PC-3 (cell line): ENCODE data around the gene CPN2. TPM values are rescaled to one million over a fixed set of nuclear protein-coding genes. Genes with fewer than 3 reads are reported as not detected.

Source experiments
- ATAC-seq: fragments of 200-7000 bp; cut with Tn5 transposase; 2 replicates; pipeline ENCODE4 v1.9.1; 2020; ENCODE audit warnings: mild to moderate bottlenecking, moderate library complexity
- BruUV-seq: library from RNA; stranded (reverse); fragments of 400-500 nt; replicated peaks from 2 replicates; lab custom pipeline; 2021; lab: Mats Ljungman, UMichigan
- CTCF ChIA-PET: fragments of 300-600 bp; sonication (Branson Sonifier 250); formaldehyde crosslinking; loops from one replicate; lab custom pipeline; 2022; ENCODE audit warnings: antibody characterized with exemption; lab: Charles Lee
- POLR2A ChIA-PET: fragments of 300-600 bp; sonication (Branson Sonifier 250); formaldehyde crosslinking; loops from one replicate; lab custom pipeline; 2022; ENCODE audit warnings: antibody characterized with exemption; ENCODE audit not compliant: unreplicated experiment; lab: Charles Lee
- DNase-seq: peaks from one replicate; pipeline ENCODE4 v3.0.0-alpha.2; 2015
- H2AFZ ChIP-seq: fragments of 300-600 bp; sonication (generic); 2 replicates; pipeline ENCODE4 v1.6.0; 2016; ENCODE audit warnings: antibody characterized with exemption, low read length
- H3F3A ChIP-seq: fragments of 300-600 bp; sonication (generic); one replicate; pipeline ENCODE4 v1.6.0; 2017; ENCODE audit warnings: antibody characterized with exemption, low read length, control low read depth, mild to moderate bottlenecking; ENCODE audit not compliant: unreplicated experiment
- H3K27ac ChIP-seq: fragments of 300-600 bp; sonication (generic); 2 replicates; pipeline ENCODE4 v1.5.1; 2016; ENCODE audit warnings: mild to moderate bottlenecking, low read length
- H3K27me3 ChIP-seq: fragments of 300-600 bp; sonication (generic); 2 replicates; pipeline ENCODE4 v1.6.1; 2016; ENCODE audit warnings: low read length, mixed read lengths
- H3K36me3 ChIP-seq: fragments of 300-600 bp; sonication (generic); 2 replicates; pipeline ENCODE4 v1.6.1; 2016; ENCODE audit warnings: low read depth, mixed run types, low read length, mixed read lengths
- H3K4me1 ChIP-seq: fragments of 300-600 bp; sonication (generic); 2 replicates; pipeline ENCODE4 v1.5.1; 2016; ENCODE audit warnings: low read length; ENCODE audit not compliant: insufficient read depth
- H3K4me2 ChIP-seq: fragments of 300-600 bp; sonication (generic); 2 replicates; pipeline ENCODE4 v1.6.0; 2016; ENCODE audit warnings: low read length
- H3K4me3 ChIP-seq: fragments of 300-600 bp; sonication (generic); 2 replicates; pipeline ENCODE4 v1.5.1; 2016; ENCODE audit warnings: mild to moderate bottlenecking, low read length, mixed read lengths
- H3K79me2 ChIP-seq: fragments of 300-600 bp; sonication (generic); 2 replicates; pipeline ENCODE4 v1.6.1; 2017; ENCODE audit warnings: low read length, mixed read lengths
- H3K9ac ChIP-seq: fragments of 300-600 bp; sonication (generic); 2 replicates; pipeline ENCODE4 v1.6.0; 2016; ENCODE audit warnings: mild to moderate bottlenecking, low read length
- H3K9me2 ChIP-seq: fragments of 300-600 bp; sonication (generic); replicated peaks from 2 replicates; pipeline ENCODE4 v1.6.1; 2016; ENCODE audit warnings: mixed run types, low read length, mixed read lengths
- H3K9me3 ChIP-seq: fragments of 300-600 bp; sonication (generic); 2 replicates; pipeline ENCODE4 v1.6.1; 2016; ENCODE audit warnings: low read length, mixed read lengths
- H4K20me1 ChIP-seq: fragments of 300-600 bp; sonication (generic); 2 replicates; pipeline ENCODE4 v1.6.1; 2016; ENCODE audit warnings: low read length, mixed read lengths
- CTCF ChIP-seq: fragments of 300-600 bp; sonication (generic); conservative IDR thresholded peaks from 2 replicates; pipeline ENCODE4 v1.5.1; 2017; ENCODE audit warnings: antibody characterized with exemption, low read depth, mild to moderate bottlenecking, low read length
- EZH2 ChIP-seq: fragments of 300-600 bp; sonication (generic); IDR thresholded peaks from one replicate; pipeline ENCODE4 v1.6.1; 2017; ENCODE audit warnings: antibody characterized with exemption, mild to moderate bottlenecking, low read length; ENCODE audit not compliant: unreplicated experiment
- EZH2phosphoT487 ChIP-seq: fragments of 300-600 bp; sonication (generic); IDR thresholded peaks from 2 replicates; pipeline ENCODE4 v1.6.1; 2018; ENCODE audit warnings: mild to moderate bottlenecking, antibody characterized with exemption, low read length, borderline replicate concordance
- intact Hi-C: fragments of 100-400 bp; cut with micrococcal nuclease; formaldehyde crosslinking; loops from 2 replicates; pipeline ENCODE4 v1.9.0; 2023
- total RNA-seq: library from RNA; depleted of rRNA; stranded (reverse); fragments of >200 nt; gene quantifications from 2 replicates; pipeline ENCODE4 v1.2.3, GENCODE V29; 2014

CPN2 gene
- total RNA-seq, 1 experiment from 2014 or later: 0.07 TPM

GRCh38 chr3:194340757-194341400 lies 10.2 kb downstream of the CPN2 start:
- intact Hi-C loops: loop anchor here (5.0 kb wide), 1 partner anchor 674 kb away; no protein-coding TSS in a partner anchor
- POLR2A ChIA-PET: no interaction called here
- Histone ChIP-seq H3K27me3 (no peaks in the 10 kb centered on the region), H3K36me3 (no peaks in the 10 kb centered on the region), H3K79me2 (no peaks in the 10 kb centered on the region), H4K20me1 (no peaks in the 10 kb centered on the region), H2AFZ (no peak overlapping the region), H3K9me2 (no peaks in the 10 kb centered on the region), H3K4me3 (no peak overlapping the region), H3K4me1 (no peaks in the 10 kb centered on the region; the same call in 1 of the 2 replicates), H3F3A (no peaks in the 10 kb centered on the region), H3K4me2 (no peak overlapping the region), H3K9ac (no peak overlapping the region), H3K27ac (no peak overlapping the region), H3K9me3 (no peaks in the 10 kb centered on the region)
- BruUV-seq: no TSS peak
- DNase-seq (no peak), ATAC-seq (no peak)
- TF ChIP-seq EZH2: no peak
- TF ChIP-seq CTCF: no peak
- no peak for TF ChIP-seq EZH2phosphoT487
- CTCF ChIA-PET: interaction anchor here (0.7 kb wide), 1 partner anchor 63 kb away, joined by 3 read pairs; no protein-coding TSS in a partner anchor

- H3K27me3 ChIP-seq: no peaks in the 10 kb centered on the region
- H3K27ac ChIP-seq: no peak overlapping the region
- H3K4me3 ChIP-seq: no peak overlapping the region
- no peaks in the 10 kb centered on the region for H3F3A ChIP-seq
- H3K79me2 ChIP-seq: no peaks in the 10 kb centered on the region
- H3K4me2 ChIP-seq: no peak overlapping the region
- no peak overlapping the region for H3K9ac ChIP-seq
- no peak overlapping the region for H2AFZ ChIP-seq
- no peaks in the 10 kb centered on the region for H3K36me3 ChIP-seq
- no peaks in the 10 kb centered on the region for H3K9me2 ChIP-seq
- CTCF ChIA-PET: no interaction called here
- BruUV-seq: no TSS peak
- DNase-seq (no peak), ATAC-seq (no peak)
- intact Hi-C loops: loop anchor here (5.0 kb wide), 1 partner anchor 673 kb away; no protein-coding TSS in a partner anchor
- POLR2A ChIA-PET: no interaction called here
- TF ChIP-seq EZH2phosphoT487: no peak
- TF ChIP-seq EZH2: no peak
- no peak for TF ChIP-seq CTCF
- H3K4me1 ChIP-seq: no peaks in the 10 kb centered on the region; the same call in 1 of the 2 replicates
- H4K20me1 ChIP-seq: no peaks in the 10 kb centered on the region
- H3K9me3 ChIP-seq: no peaks in the 10 kb centered on the region
These were observed 11.3 kb downstream of the CPN2 start for GRCh38 chr3:194339840-194340239.

- H3K4me1 ChIP-seq: peaks cover under 1% of the 10 kb centered on the region; the same call in 1 of the 2 replicates
- no TSS peak for BruUV-seq
- no peaks in the 10 kb centered on the region for H3K79me2 ChIP-seq
- no peaks in the 10 kb centered on the region for H3K9me2 ChIP-seq
- H2AFZ ChIP-seq: no peak overlapping the region
- TF ChIP-seq EZH2 (no peak), CTCF (peak; percentile 54)
- no peaks in the 10 kb centered on the region for H3F3A ChIP-seq
- no peak for DNase-seq
- no peaks in the 10 kb centered on the region for H3K9me3 ChIP-seq
- H3K4me2 ChIP-seq: no peak overlapping the region
- intact Hi-C loops: no loop called here
- H3K27ac ChIP-seq: no peak overlapping the region
- ChIA-PET CTCF (no interaction called here), POLR2A (no interaction called here)
- no peaks in the 10 kb centered on the region for H3K27me3 ChIP-seq
- no peaks in the 10 kb centered on the region for H4K20me1 ChIP-seq
- H3K36me3 ChIP-seq: no peaks in the 10 kb centered on the region
- no peak for ATAC-seq
- H3K9ac ChIP-seq: no peak overlapping the region
- H3K4me3 ChIP-seq: no peak overlapping the region
These were observed 11.8 kb downstream of the CPN2 start for GRCh38 chr3:194339356-194339755.
